Bronchial epithelial cell (primary cell): ENCODE results near the gene SPR. TPM values are rescaled to one million over a fixed set of nuclear protein-coding genes. Genes with fewer than 3 reads are reported as not detected.

Experiments used
- DNase-seq: peaks from one replicate; pipeline ENCODE4 v3.0.0-alpha.2; 2010; ENCODE audit warnings: low read depth
- FAIRE-seq: peaks from 2 replicates; lab custom pipeline; 2011; peaks lifted over from hg19 to GRCh38; lab: Jason Lieb, UNC
- H3K27me3 ChIP-seq: 2 replicates; pipeline ENCODE4 v1.5.1; 2011; ENCODE audit warnings: low read length; ENCODE audit not compliant: control insufficient read depth, insufficient read depth
- H3K36me3 ChIP-seq: 2 replicates; pipeline ENCODE4 v1.5.1; 2011; ENCODE audit warnings: low read length; ENCODE audit not compliant: control insufficient read depth, insufficient read depth
- H3K4me3 ChIP-seq: 2 replicates; pipeline ENCODE4 v1.5.1; 2011; ENCODE audit warnings: mild to moderate bottlenecking, low read depth, low read length, control low read depth
- CTCF ChIP-seq: IDR thresholded peaks from 2 replicates; pipeline ENCODE4 v1.5.1; 2011; ENCODE audit warnings: mild to moderate bottlenecking, moderate library complexity, low read length, control low read depth, inconsistent platforms; ENCODE audit not compliant: insufficient read depth, severe bottlenecking
- total RNA-seq: library from RNA; depleted of rRNA; stranded (reverse); fragments of >200 nt; gene quantifications from 2 replicates; pipeline ENCODE4 v1.2.1, GENCODE V29; 2014

SPR gene
- total RNA-seq, 1 donor from 2014 or later, result 14.0 TPM

DNA sequence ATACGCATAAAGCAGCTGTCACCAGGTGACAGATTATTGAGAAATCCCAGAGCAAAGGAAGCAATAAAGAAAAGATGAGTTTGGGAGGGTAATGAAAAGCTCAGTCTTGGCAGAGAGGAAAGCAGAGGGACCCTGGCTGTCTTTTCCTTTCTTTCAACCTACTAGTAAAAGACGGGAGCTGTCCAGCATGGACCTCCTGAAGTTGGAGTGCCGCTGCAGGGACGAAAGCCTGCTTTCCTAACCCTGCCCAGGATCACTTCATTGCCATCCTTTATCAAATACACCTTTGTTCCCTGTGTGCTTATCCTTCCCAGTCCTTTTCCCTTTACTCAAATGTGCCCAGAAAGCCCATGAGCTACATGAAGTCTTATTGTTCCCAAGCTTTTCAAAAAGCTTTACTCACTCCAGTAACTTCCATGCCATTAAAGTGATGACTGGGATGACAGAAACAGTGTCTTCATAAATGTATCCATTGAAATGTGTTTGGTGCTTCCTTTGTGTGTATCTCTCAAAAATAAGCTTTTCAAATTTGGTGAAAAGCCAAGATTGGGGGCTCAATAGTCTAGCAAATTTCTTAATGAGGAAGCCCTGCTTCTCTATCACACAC, 3.7 kb upstream of the SPR start:
- no peaks in the 10 kb centered on the region for H3K27me3 ChIP-seq
- FAIRE-seq, result no peak

GRCh38 chr2:72886505-72887031, 640 bp upstream of the SPR start:
- H3K36me3 ChIP-seq, result peaks cover 3% of the 10 kb centered on the region
- H3K27me3 ChIP-seq, result no peaks in the 10 kb centered on the region
- FAIRE-seq, result no peak
- TF ChIP-seq CTCF, result no peak
- DNase-seq, result peak; percentile 37
- H3K4me3 ChIP-seq, result peak overlapping the region; percentile 60

More for the DNA sequence above, 3.7 kb upstream of the SPR start:
- H3K4me3 ChIP-seq, result no peak overlapping the region
- TF ChIP-seq CTCF, result no peak
- DNase-seq, result peak; percentile 24
- H3K36me3 ChIP-seq, result no peaks in the 10 kb centered on the region

GRCh38 chr2:72887740-72888437, 681 bp downstream of the SPR start:
- FAIRE-seq, result no peak
- peak; percentile 100 for TF ChIP-seq CTCF

GRCh38 chr2:72888438-72889202, 1.4 kb downstream of the SPR start:
- DNase-seq (no peak), FAIRE-seq (no peak)
- Histone ChIP-seq H3K27me3 (no peaks in the 10 kb centered on the region), H3K36me3 (peaks cover 3% of the 10 kb centered on the region), H3K4me3 (no peak overlapping the region)
- no peak for TF ChIP-seq CTCF

More at GRCh38 chr2:72887740-72888437, 681 bp downstream of the SPR start:
- peaks cover 3% of the 10 kb centered on the region for H3K36me3 ChIP-seq
- peak; percentile 76 for DNase-seq
- H3K4me3 ChIP-seq, result peak overlapping the region; percentile 60
- no peaks in the 10 kb centered on the region for H3K27me3 ChIP-seq

GRCh38 chr2:72889991-72890390, 2.8 kb downstream of the SPR start:
- DNase-seq, result no peak
- no peak overlapping the region for H3K4me3 ChIP-seq
- no peak for TF ChIP-seq CTCF
- peaks cover 3% of the 10 kb centered on the region for H3K36me3 ChIP-seq
- no peak for FAIRE-seq
- no peaks in the 10 kb centered on the region for H3K27me3 ChIP-seq
